Mesangial cell (primary cell): ENCODE results near the gene KIF5B. TPM values are rescaled to one million over a fixed set of nuclear protein-coding genes. Genes with fewer than 3 reads are reported as not detected.

Experiments
- total RNA-seq: library from RNA; depleted of rRNA; stranded (reverse); fragments of >200 nt; gene quantifications from 2 replicates; pipeline ENCODE4 v1.2.3, GENCODE V29; 2015

The KIF5B gene
- 45.8 and 73.7 TPM in 2 replicates for total RNA-seq

DNA sequence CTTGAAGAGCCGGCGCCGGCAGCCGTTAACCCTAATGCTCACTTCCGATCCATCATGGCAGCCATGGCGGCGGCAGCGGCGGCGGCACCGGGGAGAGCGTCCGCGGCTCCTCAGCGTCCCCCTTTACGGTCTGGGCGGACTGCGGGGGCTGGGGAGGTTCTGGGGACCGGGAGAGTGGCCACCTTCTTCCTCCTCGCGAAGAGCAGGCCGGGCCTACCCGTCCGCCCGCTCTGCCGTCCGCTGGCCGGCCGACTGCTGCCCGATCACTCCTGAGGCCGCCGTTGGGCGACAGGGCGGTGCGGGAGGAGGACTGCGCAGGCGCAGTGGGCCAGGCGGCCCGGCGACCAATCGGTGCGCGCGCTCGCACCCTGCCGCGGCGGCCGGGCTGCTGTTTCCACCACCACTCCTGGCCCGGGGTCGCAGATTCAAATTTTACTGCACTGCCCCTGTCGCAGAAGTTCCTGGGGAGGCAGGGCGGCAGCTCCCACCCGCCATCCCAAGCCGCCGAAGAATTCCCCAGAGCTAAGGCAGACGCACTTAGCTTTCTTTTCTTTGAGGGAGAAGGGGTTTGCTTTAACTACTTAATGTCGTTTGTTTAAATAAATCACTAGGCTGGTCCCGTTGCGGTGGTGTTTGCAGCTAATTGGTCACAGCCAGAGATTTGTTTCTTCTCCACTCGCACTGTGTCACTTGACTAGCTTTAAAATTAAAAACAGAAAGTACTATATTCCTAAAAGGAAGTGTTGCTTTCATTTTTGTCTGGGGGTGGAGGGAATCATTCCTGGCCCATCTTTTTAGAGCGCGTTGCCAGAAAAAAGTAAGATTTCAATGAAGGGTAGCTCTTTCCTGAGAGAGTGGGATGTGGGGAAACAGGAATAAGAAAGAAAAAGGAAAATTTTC is at the start of gene KIF5B:
KIF5B (minus strand) TSS at position 290 of the 900 bp plus-strand sequence. CDS start 452 bp downstream, outside the sequence.

Other genes with a start within 250 kb of the KIF5B start
- gene ARHGAP12, start 127.6 kb downstream of the KIF5B start, total RNA-seq: 10.4 and 12.4 TPM in 2 replicates